H1 (cell line): Measurements from ENCODE around the gene ITSN1. TPM values are rescaled to one million over a fixed set of nuclear protein-coding genes. Genes with fewer than 3 reads are reported as not detected.

ENCODE experiments used
- CTCF ChIA-PET: fragments of 300-600 bp; sonication (Branson Sonifier 250); formaldehyde crosslinking; loops from one replicate; lab custom pipeline; 2021; ENCODE audit not compliant: partially characterized antibody; lab: Charles Lee
- POLR2A ChIA-PET: fragments of 300-600 bp; sonication (Branson Sonifier 250); formaldehyde crosslinking; loops from one replicate; lab custom pipeline; 2021; ENCODE audit warnings: inconsistent platforms; ENCODE audit not compliant: partially characterized antibody; lab: Charles Lee
- DNase-seq, 2 experiments: peaks; one replicate each; pipeline versions ENCODE4 v3.0.0 to v3.0.0-alpha.2; 2010 to 2022; ENCODE audit warnings: low spot score in 2 of 2, low read depth in 1 of 2, mixed read lengths in 1 of 2
- FAIRE-seq: peaks from 2 replicates; lab custom pipeline; 2011; peaks lifted over from hg19 to GRCh38; lab: Jason Lieb, UNC
- H2AFZ ChIP-seq: 2 replicates; pipeline ENCODE4 v1.8.1; 2012; ENCODE audit warnings: low read length, inconsistent platforms
- H2AK5ac ChIP-seq: 2 replicates; pipeline ENCODE4 v1.6.1; 2013; ENCODE audit warnings: low read depth, low read length
- H2BK120ac ChIP-seq: replicated peaks from 2 replicates; pipeline ENCODE3; 2013; ENCODE audit warnings: low read depth, low read length, inconsistent platforms
- H2BK12ac ChIP-seq: 2 replicates; pipeline ENCODE4 v1.6.1; 2013; ENCODE audit warnings: low read depth, low read length
- H2BK15ac ChIP-seq: 2 replicates; pipeline ENCODE4 v1.6.1; 2013; ENCODE audit warnings: low read length
- H2BK20ac ChIP-seq: 2 replicates; pipeline ENCODE4 v1.6.1; 2013; ENCODE audit warnings: low read length
- H2BK5ac ChIP-seq: 2 replicates; pipeline ENCODE4 v1.6.1; 2013; ENCODE audit warnings: low read depth, low read length
- H3K14ac ChIP-seq: 2 replicates; pipeline ENCODE4 v1.6.1; 2013; ENCODE audit warnings: inconsistent platforms; ENCODE audit not compliant: insufficient read length
- H3K18ac ChIP-seq: 2 replicates; pipeline ENCODE4 v1.6.1; 2013; ENCODE audit warnings: low read length; ENCODE audit errors: extremely low read depth
- H3K23ac ChIP-seq: 2 replicates; pipeline ENCODE4 v1.6.1; 2013; ENCODE audit warnings: inconsistent platforms; ENCODE audit not compliant: insufficient read length
- H3K23me2 ChIP-seq: 2 replicates; pipeline ENCODE4 v1.6.1; 2013; ENCODE audit warnings: low read depth, low read length
- H3K27ac ChIP-seq: 2 replicates; pipeline ENCODE4 v1.6.1; 2011; ENCODE audit warnings: low read depth, low read length, inconsistent platforms
- H3K27me3 ChIP-seq, 4 experiments: replicated peaks in 1 of 4; 1 replicate in 1 of 4; 2 replicates in 3 of 4; pipeline versions ENCODE4 v1.6.1 to v1.8.1; 2011 to 2013; ENCODE audit warnings: low read length in 3 of 4, mild to moderate bottlenecking in 3 of 4, inconsistent platforms in 2 of 4, mixed read lengths in 2 of 4, moderate library complexity in 1 of 4; ENCODE audit not compliant: control insufficient read depth in 3 of 4, insufficient read depth in 3 of 4; ENCODE audit errors: extremely low read depth in 1 of 4
- H3K36me3 ChIP-seq, 4 experiments: 2 replicates each; pipeline versions ENCODE4 v1.6.1 to v1.8.1; 2011 to 2013; ENCODE audit warnings: mild to moderate bottlenecking in 4 of 4, low read length in 3 of 4, moderate library complexity in 2 of 4, control low read depth in 1 of 4, inconsistent platforms in 1 of 4; ENCODE audit not compliant: insufficient read depth in 4 of 4, control insufficient read depth in 2 of 4
- H3K4ac ChIP-seq: replicated peaks from 2 replicates; pipeline ENCODE3; 2013; ENCODE audit warnings: low read length, low read depth, mixed read lengths, inconsistent platforms; ENCODE audit not compliant: insufficient read length
- H3K4me1 ChIP-seq, 4 experiments: replicated peaks in 1 of 4; 1 replicate in 1 of 4; 2 replicates in 3 of 4; pipeline versions ENCODE4 v1.6.1 to v1.8.1; 2011 to 2013; ENCODE audit warnings: low read length in 3 of 4, inconsistent platforms in 2 of 4, mixed read lengths in 1 of 4; ENCODE audit not compliant: insufficient read depth in 4 of 4, control insufficient read depth in 3 of 4
- H3K4me2 ChIP-seq, 2 experiments: 2 replicates each; pipeline versions ENCODE4 v1.6.1 to v1.8.1; 2011 to 2013; ENCODE audit warnings: low read depth in 2 of 2, low read length in 2 of 2, control low read depth in 1 of 2, inconsistent platforms in 1 of 2, mild to moderate bottlenecking in 1 of 2; ENCODE audit not compliant: insufficient read depth in 1 of 2
- H3K4me3 ChIP-seq, 4 experiments: fragments of 200-600, 300-600 bp in 1 of 4; sonication (generic), shearing (Covaris generic), sonication (Bioruptor Twin) in 1 of 4; 2 replicates each; pipeline versions ENCODE4 v1.5.1 to v1.8.1; 2011 to 2016; ENCODE audit warnings: low read length in 4 of 4, low read depth in 3 of 4, control low read depth in 2 of 4, inconsistent platforms in 2 of 4, mild to moderate bottlenecking in 2 of 4, mixed read lengths in 1 of 4, moderate library complexity in 1 of 4; ENCODE audit not compliant: insufficient read depth in 2 of 4; ENCODE audit errors: extremely low read depth in 1 of 4
- H3K56ac ChIP-seq: replicated peaks from 2 replicates; pipeline ENCODE3; 2013; ENCODE audit warnings: low read depth, mild to moderate bottlenecking, mixed read lengths, low read length, inconsistent platforms; ENCODE audit not compliant: insufficient read length
- H3K79me1 ChIP-seq: 2 replicates; pipeline ENCODE4 v1.6.1; 2013; ENCODE audit warnings: low read depth, low read length, control low read depth
- H3K79me2 ChIP-seq, 2 experiments: 2 replicates each; pipeline versions ENCODE4 v1.6.1 to v1.8.1; 2012 to 2013; ENCODE audit warnings: low read length in 2 of 2, mild to moderate bottlenecking in 2 of 2, inconsistent platforms in 1 of 2; ENCODE audit not compliant: insufficient read depth in 2 of 2, control insufficient read depth in 1 of 2
- H3K9ac ChIP-seq, 4 experiments: replicated peaks in 1 of 4; 1 replicate in 1 of 4; 2 replicates in 3 of 4; pipeline versions ENCODE4 v1.6.1 to v1.8.1; 2011 to 2013; ENCODE audit warnings: low read depth in 3 of 4, low read length in 3 of 4, control low read depth in 2 of 4, mild to moderate bottlenecking in 2 of 4, moderate library complexity in 2 of 4, inconsistent platforms in 1 of 4; ENCODE audit errors: extremely low read depth in 1 of 4
- H3K9me3 ChIP-seq, 2 experiments: 2 replicates each; pipeline versions ENCODE4 v1.6.1 to v1.8.1; 2012 to 2013; ENCODE audit warnings: mild to moderate bottlenecking in 2 of 2, moderate library complexity in 2 of 2, control low read depth in 1 of 2, inconsistent platforms in 1 of 2, low read depth in 1 of 2, low read length in 1 of 2, mixed read lengths in 1 of 2; ENCODE audit not compliant: insufficient read depth in 2 of 2
- H4K20me1 ChIP-seq, 2 experiments: replicated peaks in 1 of 2; 2 replicates each; pipeline versions ENCODE3 to v1.8.1; 2011 to 2013; ENCODE audit warnings: inconsistent platforms in 2 of 2, low read length in 2 of 2, mild to moderate bottlenecking in 1 of 2; ENCODE audit not compliant: insufficient read depth in 2 of 2, control insufficient read depth in 1 of 2
- H4K5ac ChIP-seq: 2 replicates; pipeline ENCODE4 v1.6.1; 2013; ENCODE audit warnings: low read length, low read depth, mixed read lengths, inconsistent platforms; ENCODE audit not compliant: insufficient read length
- H4K8ac ChIP-seq: 2 replicates; pipeline ENCODE4 v1.8.0; 2013; ENCODE audit warnings: mild to moderate bottlenecking, moderate library complexity, low read length, inconsistent platforms; ENCODE audit not compliant: insufficient read depth; ENCODE audit errors: extremely low read depth
- H4K91ac ChIP-seq: replicated peaks from 2 replicates; pipeline ENCODE3; 2013; ENCODE audit warnings: low read length, mixed read lengths, inconsistent platforms; ENCODE audit not compliant: insufficient read length
- ASH2L ChIP-seq: fragments of 200-600, 300-600 bp; sonication (generic); IDR thresholded peaks from one replicate; pipeline ENCODE4 v1.7.1; 2017; ENCODE audit warnings: low read length
- CHD2 ChIP-seq: IDR thresholded peaks from 2 replicates; pipeline ENCODE4 v1.6.1; 2012; ENCODE audit warnings: low read length, improper control_type of control experiment
- E2F6 ChIP-seq: IDR thresholded peaks from 2 replicates; pipeline ENCODE4 v1.6.1; 2012; ENCODE audit warnings: inconsistent platforms
- JUN ChIP-seq: IDR thresholded peaks from 2 replicates; pipeline ENCODE4 v1.6.1; 2011; ENCODE audit warnings: low read depth, mild to moderate bottlenecking, improper control_type of control experiment, low read length
- KDM4A ChIP-seq: IDR thresholded peaks from one replicate; pipeline ENCODE4 v1.7.1; 2012; ENCODE audit warnings: low read depth, mild to moderate bottlenecking, moderate library complexity, low read length, inconsistent platforms; ENCODE audit not compliant: severe bottlenecking
- NRF1 ChIP-seq: IDR thresholded peaks from 2 replicates; pipeline ENCODE4 v1.6.1; 2011; ENCODE audit warnings: mild to moderate bottlenecking, low read depth, low read length, improper control_type of control experiment
- RBBP5 ChIP-seq: IDR thresholded peaks from 2 replicates; pipeline ENCODE4 v1.7.1; 2012; ENCODE audit warnings: low read depth, mild to moderate bottlenecking, inconsistent platforms, low read length, moderate library complexity, borderline replicate concordance
- RXRA ChIP-seq: IDR thresholded peaks from 2 replicates; pipeline ENCODE4 v1.6.1; 2011; ENCODE audit warnings: low read depth, mild to moderate bottlenecking, low read length, moderate library complexity; ENCODE audit not compliant: insufficient read depth
- SAP30 ChIP-seq: fragments of 300-600 bp; sonication (generic); IDR thresholded peaks from 2 replicates; pipeline ENCODE4 v1.7.1; 2012; ENCODE audit warnings: low read length, moderate library complexity, mild to moderate bottlenecking, inconsistent platforms; ENCODE audit not compliant: insufficient read depth, insufficient replicate concordance
- SP2 ChIP-seq: IDR thresholded peaks from 2 replicates; pipeline ENCODE4 v1.6.1; 2012; ENCODE audit warnings: mild to moderate bottlenecking, low read length, inconsistent platforms
- TAF7 ChIP-seq: optimal IDR thresholded peaks from 2 replicates; pipeline ENCODE3; 2011; ENCODE audit warnings: low read depth, mild to moderate bottlenecking, inconsistent platforms, low read length, moderate library complexity, borderline replicate concordance
- TBP ChIP-seq: IDR thresholded peaks from 2 replicates; pipeline ENCODE4 v1.6.1; 2011; ENCODE audit warnings: low read depth, low read length, improper control_type of control experiment
- WGBS, 2 experiments: shearing (Covaris generic) in 1 of 2; methylation state at CpG; one replicate each; pipeline versions ENCODE4 v1.1.6 to v1.1.7; 2013 to 2015; ENCODE audit warnings: low lambda C conversion rate in 2 of 2, mixed read lengths in 2 of 2, inconsistent platforms in 1 of 2, low coverage in 1 of 2, missing lambda C conversion rate in 1 of 2; ENCODE audit not compliant: insufficient replicate concordance in 2 of 2, insufficient coverage in 1 of 2, insufficient read length in 1 of 2; ENCODE audit errors: extremely low coverage in 1 of 2, missing lambda C conversion rate in 1 of 2; 5-methylcytosine and 5-hydroxymethylcytosine counted together
- polyA plus RNA-seq, 7 experiments: library from polyadenylated mRNA; depleted of rRNA in 3 of 7; stranded (reverse) in 5 of 7; unstranded in 2 of 7; fragments of >200 nt in 5 of 7; fragments of 200-250 nt in 2 of 7; gene quantifications; 1 replicate in 5 of 7; 2 replicates in 1 of 7; 4 replicates in 1 of 7; pipeline versions ENCODE4 v1.2.1 to v1.2.3, GENCODE V29; 2011 to 2013; ENCODE audit warnings: missing spikeins in 2 of 7, mixed read lengths in 2 of 7
- total RNA-seq: library from RNA; stranded (reverse); fragmentation: NEBNext Ultra II Directional; extraction: Animal tissue kit (Norgen Biotek cat#: 25700); gene quantifications from 2 replicates; pipeline ENCODE4 v1.2.1, GENCODE V29; 2021

Gene ITSN1
- total and polyA plus RNA-seq, 2 of the 8 experiments (the other 6 are each of a cell fraction or from before 2014, with no cell fraction given) = 60.8 to 78.1 TPM

- no peak overlapping the region for H4K8ac ChIP-seq
- H3K4me3 ChIP-seq = no peak overlapping the region
- CTCF ChIA-PET = no interaction called here
- no peak overlapping the region for H2BK20ac ChIP-seq
- H3K36me3 ChIP-seq = peaks cover 4 to 39% (median 6%) of the 10 kb centered on the region in 4 experiments; a peak in 7 of 8 replicates
- FAIRE-seq = no peak
- no peak overlapping the region for H3K9ac ChIP-seq
- no peak overlapping the region for H4K91ac ChIP-seq
- H2BK12ac ChIP-seq = no peak overlapping the region
- no peaks in the 10 kb centered on the region for H4K20me1 ChIP-seq
- no peaks in the 10 kb centered on the region for H3K9me3 ChIP-seq
- no peak overlapping the region for H2AFZ ChIP-seq
- 95% methylated on average over 4 of the region's 4 CpGs; no CpG with 5 or more reads in 1 of the 2 experiments for WGBS, 2 experiments
- H2BK120ac ChIP-seq = no peak overlapping the region
- no peak overlapping the region for H2AK5ac ChIP-seq
- no peaks in the 10 kb centered on the region for H3K79me1 ChIP-seq
- H2BK15ac ChIP-seq = no peak overlapping the region
- H3K18ac ChIP-seq = no peak overlapping the region
- no peak overlapping the region for H3K56ac ChIP-seq
- H3K23ac ChIP-seq = no peak overlapping the region
- H2BK5ac ChIP-seq = no peak overlapping the region
- H3K27me3 ChIP-seq = no peaks in the 10 kb centered on the region
- H3K14ac ChIP-seq = no peak overlapping the region
- no peaks in the 10 kb centered on the region for H3K23me2 ChIP-seq
- TF ChIP-seq NRF1 = no peak
- no peak for TF ChIP-seq TBP
- no peak for TF ChIP-seq RBBP5
- no peak for TF ChIP-seq SAP30
- no peak for TF ChIP-seq CHD2
- no peak for TF ChIP-seq E2F6
- no peak for TF ChIP-seq JUN
- no peak for TF ChIP-seq KDM4A
- no peak for TF ChIP-seq ASH2L
- no peak for TF ChIP-seq RXRA
- no peak for TF ChIP-seq SP2
- TF ChIP-seq TAF7 = no peak
- H3K79me2 ChIP-seq = no peaks in the 10 kb centered on the region
- H3K4me2 ChIP-seq = no peak overlapping the region
- H3K4ac ChIP-seq = no peak overlapping the region
- H3K4me1 ChIP-seq = no peaks in the 10 kb centered on the region
- no peak overlapping the region for H4K5ac ChIP-seq
- H3K27ac ChIP-seq = no peak overlapping the region
- no peak for DNase-seq
- POLR2A ChIA-PET = no interaction called here
Observed at GRCh38 chr21:33835920-33836319, 193.6 kb downstream of the ITSN1 start.
